HEK293T (cell line): ENCODE results near the gene MED31.

ENCODE experiments used
- ARNT ChIP-seq: fragments of 450-650 bp; IDR thresholded peaks from 2 replicates; pipeline ENCODE4 v1.6.1; 2017; ENCODE audit warnings: mild to moderate bottlenecking
- BHLHE40 ChIP-seq: fragments of 450-650 bp; IDR thresholded peaks from 2 replicates; pipeline ENCODE4 v1.6.1; 2016; ENCODE audit warnings: mild to moderate bottlenecking, moderate library complexity, borderline replicate concordance
- HDGF ChIP-seq: fragments of 450-650 bp; IDR thresholded peaks from 2 replicates; pipeline ENCODE4 v1.6.1; 2017; ENCODE audit warnings: antibody characterized with exemption, borderline replicate concordance
- NFRKB ChIP-seq: fragments of 450-650 bp; IDR thresholded peaks from 2 replicates; pipeline ENCODE4 v1.6.1; 2016; ENCODE audit warnings: mild to moderate bottlenecking, moderate library complexity
- SP1 ChIP-seq: fragments of 450-650 bp; IDR thresholded peaks from 2 replicates; pipeline ENCODE4 v1.6.1; 2017
- SUZ12 ChIP-seq: fragments of 450-650 bp; IDR thresholded peaks from 2 replicates; pipeline ENCODE4 v1.6.1; 2016; ENCODE audit warnings: mild to moderate bottlenecking

DNA sequence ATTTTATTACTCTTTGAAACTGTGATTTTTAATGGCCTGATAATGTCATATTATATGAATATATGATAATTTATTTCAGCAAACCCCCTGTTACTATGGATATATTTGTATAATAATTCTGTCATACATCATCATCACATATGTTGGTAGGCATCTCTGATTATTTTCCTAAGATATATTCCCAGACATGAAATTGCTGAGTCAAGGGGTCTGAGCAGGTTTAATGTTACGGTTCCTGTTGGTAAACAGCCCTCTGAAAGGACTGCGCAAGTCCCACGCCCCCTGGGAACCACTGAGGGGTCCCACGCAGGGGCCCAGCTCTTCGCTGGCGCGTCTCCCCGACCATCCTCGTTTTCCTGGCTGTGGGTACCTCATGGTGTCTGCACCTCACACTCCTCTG lies 37.5 kb upstream of the MED31 start:
- TF ChIP-seq NFRKB (no peak), HDGF (no peak), SUZ12 (no peak), ARNT (no peak), SP1 (no peak), BHLHE40 (no peak)
